H1 (cell line): Measurements from ENCODE around the gene FBN2. TPM values are rescaled to one million over a fixed set of nuclear protein-coding genes. Genes with fewer than 3 reads are reported as not detected.

ENCODE experiments used
- CTCF ChIA-PET: fragments of 300-600 bp; sonication (Branson Sonifier 250); formaldehyde crosslinking; loops from one replicate; lab custom pipeline; 2021; ENCODE audit not compliant: partially characterized antibody; lab: Charles Lee
- POLR2A ChIA-PET: fragments of 300-600 bp; sonication (Branson Sonifier 250); formaldehyde crosslinking; loops from one replicate; lab custom pipeline; 2021; ENCODE audit warnings: inconsistent platforms; ENCODE audit not compliant: partially characterized antibody; lab: Charles Lee
- DNase-seq, 2 experiments: peaks; one replicate each; pipeline versions ENCODE4 v3.0.0 to v3.0.0-alpha.2; 2010 to 2022; ENCODE audit warnings: low spot score in 2 of 2, low read depth in 1 of 2, mixed read lengths in 1 of 2
- FAIRE-seq: peaks from 2 replicates; lab custom pipeline; 2011; peaks lifted over from hg19 to GRCh38; lab: Jason Lieb, UNC
- H2AFZ ChIP-seq: 2 replicates; pipeline ENCODE4 v1.8.1; 2012; ENCODE audit warnings: low read length, inconsistent platforms
- H2AK5ac ChIP-seq: 2 replicates; pipeline ENCODE4 v1.6.1; 2013; ENCODE audit warnings: low read depth, low read length
- H2BK120ac ChIP-seq: replicated peaks from 2 replicates; pipeline ENCODE3; 2013; ENCODE audit warnings: low read depth, low read length, inconsistent platforms
- H2BK12ac ChIP-seq: 2 replicates; pipeline ENCODE4 v1.6.1; 2013; ENCODE audit warnings: low read depth, low read length
- H2BK15ac ChIP-seq: 2 replicates; pipeline ENCODE4 v1.6.1; 2013; ENCODE audit warnings: low read length
- H2BK20ac ChIP-seq: 2 replicates; pipeline ENCODE4 v1.6.1; 2013; ENCODE audit warnings: low read length
- H2BK5ac ChIP-seq: 2 replicates; pipeline ENCODE4 v1.6.1; 2013; ENCODE audit warnings: low read depth, low read length
- H3K14ac ChIP-seq: 2 replicates; pipeline ENCODE4 v1.6.1; 2013; ENCODE audit warnings: inconsistent platforms; ENCODE audit not compliant: insufficient read length
- H3K18ac ChIP-seq: 2 replicates; pipeline ENCODE4 v1.6.1; 2013; ENCODE audit warnings: low read length; ENCODE audit errors: extremely low read depth
- H3K23ac ChIP-seq: 2 replicates; pipeline ENCODE4 v1.6.1; 2013; ENCODE audit warnings: inconsistent platforms; ENCODE audit not compliant: insufficient read length
- H3K23me2 ChIP-seq: 2 replicates; pipeline ENCODE4 v1.6.1; 2013; ENCODE audit warnings: low read depth, low read length
- H3K27ac ChIP-seq: 2 replicates; pipeline ENCODE4 v1.6.1; 2011; ENCODE audit warnings: low read depth, low read length, inconsistent platforms
- H3K27me3 ChIP-seq, 4 experiments: replicated peaks in 1 of 4; 1 replicate in 1 of 4; 2 replicates in 3 of 4; pipeline versions ENCODE4 v1.6.1 to v1.8.1; 2011 to 2013; ENCODE audit warnings: low read length in 3 of 4, mild to moderate bottlenecking in 3 of 4, inconsistent platforms in 2 of 4, mixed read lengths in 2 of 4, moderate library complexity in 1 of 4; ENCODE audit not compliant: control insufficient read depth in 3 of 4, insufficient read depth in 3 of 4; ENCODE audit errors: extremely low read depth in 1 of 4
- H3K36me3 ChIP-seq, 4 experiments: 2 replicates each; pipeline versions ENCODE4 v1.6.1 to v1.8.1; 2011 to 2013; ENCODE audit warnings: mild to moderate bottlenecking in 4 of 4, low read length in 3 of 4, moderate library complexity in 2 of 4, control low read depth in 1 of 4, inconsistent platforms in 1 of 4; ENCODE audit not compliant: insufficient read depth in 4 of 4, control insufficient read depth in 2 of 4
- H3K4ac ChIP-seq: replicated peaks from 2 replicates; pipeline ENCODE3; 2013; ENCODE audit warnings: low read length, low read depth, mixed read lengths, inconsistent platforms; ENCODE audit not compliant: insufficient read length
- H3K4me1 ChIP-seq, 4 experiments: replicated peaks in 1 of 4; 1 replicate in 1 of 4; 2 replicates in 3 of 4; pipeline versions ENCODE4 v1.6.1 to v1.8.1; 2011 to 2013; ENCODE audit warnings: low read length in 3 of 4, inconsistent platforms in 2 of 4, mixed read lengths in 1 of 4; ENCODE audit not compliant: insufficient read depth in 4 of 4, control insufficient read depth in 3 of 4
- H3K4me2 ChIP-seq, 2 experiments: 2 replicates each; pipeline versions ENCODE4 v1.6.1 to v1.8.1; 2011 to 2013; ENCODE audit warnings: low read depth in 2 of 2, low read length in 2 of 2, control low read depth in 1 of 2, inconsistent platforms in 1 of 2, mild to moderate bottlenecking in 1 of 2; ENCODE audit not compliant: insufficient read depth in 1 of 2
- H3K4me3 ChIP-seq, 4 experiments: fragments of 200-600, 300-600 bp in 1 of 4; sonication (generic), shearing (Covaris generic), sonication (Bioruptor Twin) in 1 of 4; 2 replicates each; pipeline versions ENCODE4 v1.5.1 to v1.8.1; 2011 to 2016; ENCODE audit warnings: low read length in 4 of 4, low read depth in 3 of 4, control low read depth in 2 of 4, inconsistent platforms in 2 of 4, mild to moderate bottlenecking in 2 of 4, mixed read lengths in 1 of 4, moderate library complexity in 1 of 4; ENCODE audit not compliant: insufficient read depth in 2 of 4; ENCODE audit errors: extremely low read depth in 1 of 4
- H3K56ac ChIP-seq: replicated peaks from 2 replicates; pipeline ENCODE3; 2013; ENCODE audit warnings: low read depth, mild to moderate bottlenecking, mixed read lengths, low read length, inconsistent platforms; ENCODE audit not compliant: insufficient read length
- H3K79me1 ChIP-seq: 2 replicates; pipeline ENCODE4 v1.6.1; 2013; ENCODE audit warnings: low read depth, low read length, control low read depth
- H3K79me2 ChIP-seq, 2 experiments: 2 replicates each; pipeline versions ENCODE4 v1.6.1 to v1.8.1; 2012 to 2013; ENCODE audit warnings: low read length in 2 of 2, mild to moderate bottlenecking in 2 of 2, inconsistent platforms in 1 of 2; ENCODE audit not compliant: insufficient read depth in 2 of 2, control insufficient read depth in 1 of 2
- H3K9ac ChIP-seq, 4 experiments: replicated peaks in 1 of 4; 1 replicate in 1 of 4; 2 replicates in 3 of 4; pipeline versions ENCODE4 v1.6.1 to v1.8.1; 2011 to 2013; ENCODE audit warnings: low read depth in 3 of 4, low read length in 3 of 4, control low read depth in 2 of 4, mild to moderate bottlenecking in 2 of 4, moderate library complexity in 2 of 4, inconsistent platforms in 1 of 4; ENCODE audit errors: extremely low read depth in 1 of 4
- H3K9me3 ChIP-seq, 2 experiments: 2 replicates each; pipeline versions ENCODE4 v1.6.1 to v1.8.1; 2012 to 2013; ENCODE audit warnings: mild to moderate bottlenecking in 2 of 2, moderate library complexity in 2 of 2, control low read depth in 1 of 2, inconsistent platforms in 1 of 2, low read depth in 1 of 2, low read length in 1 of 2, mixed read lengths in 1 of 2; ENCODE audit not compliant: insufficient read depth in 2 of 2
- H4K20me1 ChIP-seq, 2 experiments: replicated peaks in 1 of 2; 2 replicates each; pipeline versions ENCODE3 to v1.8.1; 2011 to 2013; ENCODE audit warnings: inconsistent platforms in 2 of 2, low read length in 2 of 2, mild to moderate bottlenecking in 1 of 2; ENCODE audit not compliant: insufficient read depth in 2 of 2, control insufficient read depth in 1 of 2
- H4K5ac ChIP-seq: 2 replicates; pipeline ENCODE4 v1.6.1; 2013; ENCODE audit warnings: low read length, low read depth, mixed read lengths, inconsistent platforms; ENCODE audit not compliant: insufficient read length
- H4K8ac ChIP-seq: 2 replicates; pipeline ENCODE4 v1.8.0; 2013; ENCODE audit warnings: mild to moderate bottlenecking, moderate library complexity, low read length, inconsistent platforms; ENCODE audit not compliant: insufficient read depth; ENCODE audit errors: extremely low read depth
- H4K91ac ChIP-seq: replicated peaks from 2 replicates; pipeline ENCODE3; 2013; ENCODE audit warnings: low read length, mixed read lengths, inconsistent platforms; ENCODE audit not compliant: insufficient read length
- CHD2 ChIP-seq: IDR thresholded peaks from 2 replicates; pipeline ENCODE4 v1.6.1; 2012; ENCODE audit warnings: low read length, improper control_type of control experiment
- SP4 ChIP-seq: IDR thresholded peaks from 2 replicates; pipeline ENCODE4 v1.6.1; 2012; ENCODE audit warnings: low read length, inconsistent platforms
- SUZ12 ChIP-seq: fragments of 200-600 bp; sonication (generic); IDR thresholded peaks from 2 replicates; pipeline ENCODE4 v1.6.1; 2012; ENCODE audit warnings: mild to moderate bottlenecking, inconsistent platforms, low read length, moderate library complexity, mixed read lengths
- ZNF274 ChIP-seq: IDR thresholded peaks from 2 replicates; pipeline ENCODE4 v1.7.0; 2012; ENCODE audit warnings: low read length, borderline replicate concordance; ENCODE audit errors: extremely low read depth
- WGBS, 2 experiments: shearing (Covaris generic) in 1 of 2; methylation state at CpG; one replicate each; pipeline versions ENCODE4 v1.1.6 to v1.1.7; 2013 to 2015; ENCODE audit warnings: low lambda C conversion rate in 2 of 2, mixed read lengths in 2 of 2, inconsistent platforms in 1 of 2, low coverage in 1 of 2, missing lambda C conversion rate in 1 of 2; ENCODE audit not compliant: insufficient replicate concordance in 2 of 2, insufficient coverage in 1 of 2, insufficient read length in 1 of 2; ENCODE audit errors: extremely low coverage in 1 of 2, missing lambda C conversion rate in 1 of 2; 5-methylcytosine and 5-hydroxymethylcytosine counted together
- polyA plus RNA-seq, 7 experiments: library from polyadenylated mRNA; depleted of rRNA in 3 of 7; stranded (reverse) in 5 of 7; unstranded in 2 of 7; fragments of >200 nt in 5 of 7; fragments of 200-250 nt in 2 of 7; gene quantifications; 1 replicate in 5 of 7; 2 replicates in 1 of 7; 4 replicates in 1 of 7; pipeline versions ENCODE4 v1.2.1 to v1.2.3, GENCODE V29; 2011 to 2013; ENCODE audit warnings: missing spikeins in 2 of 7, mixed read lengths in 2 of 7
- total RNA-seq: library from RNA; stranded (reverse); fragmentation: NEBNext Ultra II Directional; extraction: Animal tissue kit (Norgen Biotek cat#: 25700); gene quantifications from 2 replicates; pipeline ENCODE4 v1.2.1, GENCODE V29; 2021

Gene FBN2
- total and polyA plus RNA-seq, 2 of the 8 experiments (the other 6 are each of a cell fraction or from before 2014, with no cell fraction given), result 14.1 to 16.3 TPM

DNA sequence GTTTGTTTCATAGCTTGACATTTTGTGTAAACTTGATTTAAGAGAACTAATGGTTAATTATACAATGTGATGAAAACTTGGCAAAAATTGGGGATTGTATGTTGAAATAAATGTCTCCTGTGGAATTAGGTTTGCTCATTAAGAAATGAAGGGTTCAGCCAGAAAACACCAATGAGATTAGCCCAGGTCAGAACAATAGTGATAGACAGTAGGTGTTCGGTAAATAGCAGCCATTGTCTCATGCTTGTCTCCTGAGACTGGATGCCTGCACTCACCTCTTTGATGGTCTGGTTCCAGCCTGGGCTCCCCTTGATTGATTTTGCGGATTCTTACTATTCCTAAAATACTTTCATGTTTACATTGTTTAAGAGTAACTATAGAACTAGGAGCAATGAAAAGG, 135.5 kb downstream of the FBN2 start:
- no peaks in the 10 kb centered on the region; a peak in 1 of 8 replicates for H3K36me3 ChIP-seq
- no peak overlapping the region for H2BK15ac ChIP-seq
- no peaks in the 10 kb centered on the region for H3K9me3 ChIP-seq
- H3K9ac ChIP-seq, result no peak overlapping the region
- no peaks in the 10 kb centered on the region for H3K23me2 ChIP-seq
- H2AFZ ChIP-seq, result no peak overlapping the region
- no peak overlapping the region for H3K18ac ChIP-seq
- 88% methylated on average over 2 of the region's 2 CpGs; no CpG with 5 or more reads in 1 of the 2 experiments for WGBS, 2 experiments
- no peak for FAIRE-seq
- DNase-seq, result no peak
- no peak overlapping the region for H3K4me2 ChIP-seq
- no peak overlapping the region for H3K56ac ChIP-seq
- H3K27ac ChIP-seq, result no peak overlapping the region
- H2BK5ac ChIP-seq, result no peak overlapping the region
- no peak overlapping the region for H3K14ac ChIP-seq
- H3K79me1 ChIP-seq, result no peaks in the 10 kb centered on the region
- no peak overlapping the region for H4K91ac ChIP-seq
- H2BK120ac ChIP-seq, result no peak overlapping the region
- H4K8ac ChIP-seq, result no peak overlapping the region
- H3K27me3 ChIP-seq, result no peaks in the 10 kb centered on the region
- no peak overlapping the region for H2AK5ac ChIP-seq
- H3K4me3 ChIP-seq, result no peak overlapping the region
- H3K79me2 ChIP-seq, result no peaks in the 10 kb centered on the region
- H2BK20ac ChIP-seq, result no peak overlapping the region
- ChIA-PET POLR2A (no interaction called here), CTCF (no interaction called here)
- H3K4ac ChIP-seq, result no peak overlapping the region
- H3K4me1 ChIP-seq, result 0 out of 7 replicates have a peak, but pooled peaks cover 0 to 2% (median 0%) of the 10 kb centered on the region in 4 experiments
- no peak overlapping the region for H4K5ac ChIP-seq
- H4K20me1 ChIP-seq, result no peaks in the 10 kb centered on the region
- H3K23ac ChIP-seq, result no peak overlapping the region
- no peak overlapping the region for H2BK12ac ChIP-seq
- TF ChIP-seq ZNF274 (no peak), SP4 (no peak), CHD2 (no peak), SUZ12 (no peak)
